GM19239 (cell line): ENCODE measurements around the gene ANKRD18A.
A peak's percentile ranks its signal among the peaks of the same experiment; 100 is the strongest.

Experiments used
- DNase-seq: peaks from one replicate; pipeline ENCODE4 v3.0.0; 2011; ENCODE audit warnings: low spot score; ENCODE audit not compliant: insufficient read length
- FAIRE-seq: peaks from 2 replicates; lab custom pipeline; 2011; peaks lifted over from hg19 to GRCh38; lab: Jason Lieb, UNC

ANKRD18A gene

GRCh38 chr9:38620483-38621433 lies at the start of gene ANKRD18A:
TSS of gene ANKRD18A (minus strand) at chr9:38620596. CDS start at chr9:38620285, 311 bp downstream.
- FAIRE-seq = peak; percentile 64
- no peak for DNase-seq

GRCh38 chr9:38668791-38669466 lies 48.5 kb upstream of the ANKRD18A start:
- FAIRE-seq = no peak
- no peak for DNase-seq

DNA sequence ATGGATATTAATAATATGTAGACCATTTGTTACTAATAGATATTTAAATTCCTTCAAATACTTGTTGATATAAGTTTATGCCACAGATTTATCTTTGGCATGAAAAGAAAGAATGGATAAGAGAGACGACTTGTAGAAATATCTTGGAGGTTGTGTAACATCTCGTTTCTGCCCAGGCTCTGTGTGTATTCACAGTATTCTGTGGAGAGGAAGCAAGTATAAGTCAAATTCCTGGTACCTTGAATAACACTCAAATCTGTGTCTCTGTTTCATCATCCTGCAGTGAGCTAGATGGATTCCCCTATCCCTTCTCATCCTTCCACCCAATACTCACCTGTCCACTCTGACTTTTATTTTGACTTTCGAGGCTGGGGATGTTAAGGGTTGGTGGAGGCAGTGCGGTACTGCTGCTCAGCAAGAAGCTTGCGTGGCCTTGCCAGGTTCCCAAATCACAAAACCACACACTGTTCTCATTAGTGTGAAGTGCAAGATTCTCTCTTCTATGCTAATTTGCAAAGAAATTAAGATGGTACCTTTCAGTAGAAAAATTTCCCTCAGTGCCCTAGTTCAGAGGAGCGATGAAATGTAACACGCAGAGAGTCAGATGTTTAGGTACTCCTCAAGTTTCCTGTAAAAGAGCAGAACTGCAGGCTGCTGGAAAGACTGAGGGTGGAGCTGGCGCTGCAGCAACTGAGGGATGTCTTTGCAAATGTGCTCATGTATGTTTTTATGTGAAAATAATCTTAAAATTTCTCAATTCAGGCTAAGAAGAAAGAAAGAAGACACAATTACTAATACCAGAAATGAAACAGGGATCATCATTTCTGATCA lies 42.6 kb upstream of the ANKRD18A start:
- FAIRE-seq = no peak
- DNase-seq = no peak

GRCh38 chr9:38659538-38659937 lies 39.1 kb upstream of the ANKRD18A start:
- no peak for DNase-seq
- FAIRE-seq = no peak

GRCh38 chr9:38656896-38657295 lies 36.5 kb upstream of the ANKRD18A start:
- FAIRE-seq (no peak), DNase-seq (no peak)

- FAIRE-seq (no peak), DNase-seq (no peak)
Measured at GRCh38 chr9:38652486-38652885, 32.1 kb upstream of the ANKRD18A start.

GRCh38 chr9:38652044-38652443 lies 31.6 kb upstream of the ANKRD18A start:
- FAIRE-seq (no peak), DNase-seq (no peak)

DNA sequence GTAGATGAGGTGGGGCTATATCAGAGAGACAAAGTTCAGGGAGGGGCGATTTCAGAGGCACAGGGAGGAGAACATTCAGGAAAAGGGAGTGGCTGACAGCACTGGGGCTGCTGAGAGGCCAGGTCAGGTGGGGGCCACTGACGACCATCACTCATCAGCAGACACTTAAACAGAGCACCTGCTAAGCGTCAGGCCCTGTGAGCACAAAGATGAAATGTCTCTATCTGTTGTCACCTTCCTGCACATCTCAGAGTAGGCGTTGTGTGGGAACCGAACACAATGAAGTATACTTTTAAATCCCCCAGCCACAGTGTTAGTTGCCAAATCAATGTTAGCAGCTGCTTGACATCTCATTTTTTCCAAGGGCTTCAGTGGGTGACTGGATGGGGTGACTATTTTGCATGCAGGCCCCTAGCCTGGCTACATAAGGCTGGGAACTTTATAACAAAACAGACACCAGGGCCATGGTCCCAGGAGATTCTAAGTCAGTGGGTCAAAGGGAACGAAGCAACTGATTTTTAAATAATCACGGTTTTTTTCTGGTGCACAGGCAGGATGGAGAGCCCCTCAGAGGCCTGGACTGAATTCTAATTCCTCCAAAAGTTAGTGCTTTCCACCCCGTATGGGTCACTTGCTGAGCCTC lies 31.1 kb upstream of the ANKRD18A start:
- FAIRE-seq = no peak
- DNase-seq = no peak

DNA sequence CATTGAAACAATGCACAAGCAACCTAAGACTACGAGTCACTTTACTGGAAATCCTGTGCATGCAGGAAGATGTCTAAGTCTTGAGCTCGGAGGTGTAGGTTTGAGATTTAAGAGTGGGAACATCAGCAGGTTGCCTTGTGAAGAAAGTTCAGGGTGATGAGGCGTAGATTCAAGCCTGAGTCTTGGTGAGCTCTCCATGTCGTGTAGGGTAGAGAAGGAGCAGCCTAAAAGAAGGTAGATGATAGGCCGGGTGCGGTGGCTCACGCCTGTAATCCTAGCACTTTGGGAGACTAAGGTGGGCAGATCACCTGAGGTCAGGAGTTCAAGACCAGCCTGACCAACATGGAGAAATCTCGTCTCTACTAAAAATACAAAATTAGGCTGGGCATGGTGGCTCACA lies 30.2 kb upstream of the ANKRD18A start:
- FAIRE-seq (no peak), DNase-seq (no peak)

DNA sequence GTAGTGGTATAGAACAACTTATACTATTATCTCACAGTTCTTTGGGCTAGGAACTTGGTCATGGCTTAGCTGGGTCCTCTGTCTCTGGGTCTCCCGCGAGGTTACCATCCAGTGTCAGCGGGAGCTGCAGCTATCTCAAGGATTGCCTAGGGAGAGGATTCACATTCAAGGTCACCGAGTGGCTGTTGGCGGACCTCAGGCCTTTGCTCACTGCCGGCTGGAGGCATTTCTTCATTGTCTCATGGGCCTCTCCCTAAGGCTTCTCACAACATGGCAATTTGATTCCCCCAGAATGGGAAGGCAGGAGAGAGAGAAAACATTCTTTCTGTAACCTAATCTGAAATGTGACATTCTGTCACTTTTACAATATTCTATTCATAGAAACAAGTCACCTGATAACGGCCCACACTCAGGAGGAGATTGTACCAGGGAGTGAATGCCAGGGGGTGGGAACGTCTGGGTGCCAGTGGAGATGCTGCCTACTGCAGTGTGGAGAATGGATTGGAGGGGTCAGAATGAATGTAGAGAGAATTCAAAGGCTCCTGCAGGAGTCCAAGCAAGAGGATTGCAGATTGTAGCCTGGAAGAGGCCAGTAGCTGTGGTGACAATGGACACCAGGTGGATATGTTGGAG lies 29.5 kb upstream of the ANKRD18A start:
- no peak for FAIRE-seq
- DNase-seq = no peak

GRCh38 chr9:38644601-38645000 lies 24.2 kb upstream of the ANKRD18A start:
- FAIRE-seq = no peak
- DNase-seq = no peak

DNA sequence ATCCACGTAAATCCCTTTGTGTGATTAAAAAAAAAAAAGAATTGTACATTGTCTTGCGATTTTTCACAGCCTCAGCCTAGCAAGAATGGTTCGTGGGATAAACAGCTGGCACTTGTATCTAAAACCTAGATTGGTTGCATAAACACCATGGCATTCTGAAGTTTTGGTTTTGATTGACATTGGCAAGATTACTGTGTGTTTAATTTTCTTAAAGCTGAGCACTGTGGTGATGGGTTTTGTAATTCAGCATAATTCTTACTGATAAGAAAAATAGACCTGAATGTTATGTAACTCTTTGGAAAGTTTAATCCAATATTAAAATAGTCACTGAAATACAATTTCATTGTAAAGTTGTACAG lies 23.4 kb upstream of the ANKRD18A start:
- FAIRE-seq (no peak), DNase-seq (no peak)

DNA sequence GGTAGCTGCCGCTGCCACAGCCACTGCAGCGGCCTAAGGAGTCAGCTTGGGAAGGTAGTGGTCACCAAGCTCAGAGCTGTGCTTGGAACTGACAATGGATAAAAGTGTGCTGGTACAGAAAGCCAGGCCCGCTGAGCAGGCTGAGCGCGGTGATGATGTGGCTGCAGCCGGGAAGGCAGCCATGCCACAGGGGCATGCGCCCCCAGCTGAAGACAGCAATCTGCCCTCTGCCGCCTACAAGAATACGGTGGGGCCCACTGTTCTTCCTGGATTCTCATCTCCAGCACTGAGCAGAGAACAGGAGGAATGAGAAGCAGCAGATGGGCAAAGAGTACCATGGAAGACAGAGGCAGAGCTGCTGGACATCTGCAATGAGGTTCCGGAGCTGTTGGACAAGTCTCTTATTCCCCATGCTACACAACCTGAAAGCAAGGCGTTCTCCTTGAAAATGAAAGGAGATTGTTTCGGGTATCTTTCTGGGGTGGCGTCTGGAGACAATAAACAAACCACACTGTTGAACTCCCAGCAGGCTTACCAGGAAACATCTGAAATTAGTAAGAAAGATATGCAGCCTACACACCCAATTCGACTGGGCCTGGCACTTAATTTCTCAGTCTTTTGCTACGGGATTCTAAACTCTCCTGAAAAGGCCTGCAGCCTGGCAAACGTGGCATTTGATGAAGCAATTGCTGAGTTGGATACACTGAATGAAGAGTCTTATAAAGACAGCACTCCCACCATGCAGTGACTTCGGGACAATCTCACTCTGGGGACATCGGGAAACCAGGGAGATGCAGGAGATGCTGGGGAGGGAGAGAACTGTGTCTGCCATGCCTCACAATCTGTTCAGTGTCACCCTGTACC lies 22.8 kb upstream of the ANKRD18A start:
- FAIRE-seq (no peak), DNase-seq (no peak)

GRCh38 chr9:38641985-38642864 lies 21.8 kb upstream of the ANKRD18A start:
- FAIRE-seq (peak; percentile 76), DNase-seq (no peak)

DNA sequence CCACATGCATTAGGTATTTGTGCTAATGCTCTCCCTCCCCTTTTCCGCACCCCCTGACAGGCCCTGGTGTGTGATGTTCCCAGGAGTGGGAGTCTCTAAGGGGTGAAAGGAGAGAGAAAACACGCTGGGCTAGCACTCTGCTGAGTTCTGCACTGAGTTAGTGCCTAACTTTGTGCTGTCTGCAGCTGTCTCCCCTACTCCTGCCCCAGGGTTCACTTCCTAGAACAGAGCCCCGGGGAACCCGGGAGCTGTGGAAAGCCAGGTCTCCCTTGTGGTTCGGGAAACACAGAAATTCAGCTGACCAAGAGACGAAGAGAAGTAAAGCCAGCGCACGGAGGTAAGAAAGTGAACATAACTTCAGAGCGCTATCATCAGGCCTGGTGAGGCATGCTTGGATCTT lies 20.7 kb upstream of the ANKRD18A start:
- FAIRE-seq (no peak), DNase-seq (no peak)

GRCh38 chr9:38639577-38639940 lies 19.2 kb upstream of the ANKRD18A start:
- no peak for FAIRE-seq
- no peak for DNase-seq

GRCh38 chr9:38638881-38639576 lies 18.6 kb upstream of the ANKRD18A start:
- DNase-seq (no peak), FAIRE-seq (no peak)
